RWPE1 (cell line): ENCODE data around the gene LURAP1L.

Source experiments
- CTCF ChIA-PET: fragments of 350-600 bp; sonication (Branson Sonifier 250); formaldehyde crosslinking; extraction: SDS; loops from one replicate; lab custom pipeline; 2021; lab: Yijun Ruan, JAX
- POLR2A ChIA-PET: fragments of 400-600 bp; formaldehyde crosslinking; extraction: SDS; loops from one replicate; lab custom pipeline; 2020; ENCODE audit warnings: antibody characterized with exemption; ENCODE audit not compliant: low non-redundant PET; lab: Yijun Ruan, JAX
- DNase-seq: peaks from one replicate; pipeline ENCODE4 v3.0.0; 2012; ENCODE audit warnings: low spot score
- H3K27ac ChIP-seq: fragments of 450-650 bp; 2 replicates; pipeline ENCODE4 v1.5.1; 2017
- CTCF ChIP-seq: fragments of 450-650 bp; conservative IDR thresholded peaks from 2 replicates; pipeline ENCODE4 v1.5.1; 2017; ENCODE audit warnings: low read depth, mild to moderate bottlenecking

The LURAP1L gene

GRCh38 chr9:12813533-12813932 lies 38.7 kb downstream of the LURAP1L start:
- CTCF ChIA-PET: no interaction called here
- TF ChIP-seq CTCF: no peak
- H3K27ac ChIP-seq: no peak overlapping the region

GRCh38 chr9:12813960-12814876 lies 39.4 kb downstream of the LURAP1L start:
- POLR2A ChIA-PET: no interaction called here
- no peak for TF ChIP-seq CTCF
- DNase-seq: peak; percentile 83
- no peak overlapping the region for H3K27ac ChIP-seq
- CTCF ChIA-PET: interaction anchor here (0.6 to 1.2 kb wide), 4 partner anchors 38 to 1651 kb away, joined by 3 to 6 read pairs (median 4); no protein-coding TSS in a partner anchor

More at GRCh38 chr9:12813533-12813932, 38.7 kb downstream of the LURAP1L start:
- POLR2A ChIA-PET: no interaction called here
- no peak for DNase-seq

- TF ChIP-seq CTCF: no peak
- DNase-seq: no peak
- ChIA-PET CTCF (interaction anchor here (0.8 to 1.2 kb wide), 2 partner anchors 39 to 82 kb away, joined by 3 to 6 read pairs; no protein-coding TSS in a partner anchor), POLR2A (no interaction called here)
- H3K27ac ChIP-seq: no peak overlapping the region
Measured at GRCh38 chr9:12814877-12815237, 40.0 kb downstream of the LURAP1L start.

GRCh38 chr9:12815888-12816287 lies 41.1 kb downstream of the LURAP1L start:
- TF ChIP-seq CTCF: no peak
- no peak overlapping the region for H3K27ac ChIP-seq

GRCh38 chr9:12816656-12817101 lies 41.9 kb downstream of the LURAP1L start:
- no peak for TF ChIP-seq CTCF
- H3K27ac ChIP-seq: no peak overlapping the region
- ChIA-PET POLR2A (no interaction called here), CTCF (no interaction called here)
- DNase-seq: no peak

More at GRCh38 chr9:12815888-12816287, 41.1 kb downstream of the LURAP1L start:
- no peak for DNase-seq
- CTCF ChIA-PET: no interaction called here
- POLR2A ChIA-PET: no interaction called here

- POLR2A ChIA-PET: no interaction called here
- CTCF ChIA-PET: interaction anchor here (0.7 to 1.0 kb wide), 2 partner anchors 64 to 95 kb away, joined by 4 to 5 read pairs; no protein-coding TSS in a partner anchor
- DNase-seq: peak; percentile 26
- no peak overlapping the region for H3K27ac ChIP-seq
- no peak for TF ChIP-seq CTCF
Measured at GRCh38 chr9:12817702-12818101, 42.9 kb downstream of the LURAP1L start.
